K562 (cell line): ENCODE measurements around the gene ARHGAP8. TPM values are rescaled to one million over a fixed set of nuclear protein-coding genes. Genes with fewer than 3 reads are reported as not detected.

Source experiments
- ATAC-seq: fragments of 200-7000 bp; cut with Tn5 transposase; 3 replicates; pipeline ENCODE4 v1.9.1; 2020; ENCODE audit warnings: moderate library complexity
- BruUV-seq: library from RNA; stranded (reverse); fragments of 400-500 nt; replicated peaks from 2 replicates; lab custom pipeline; 2021; lab: Mats Ljungman, UMichigan
- CTCF ChIA-PET: fragments of 300-600 bp; formaldehyde crosslinking; extraction: SDS; loops from one replicate; lab custom pipeline; 2021; ENCODE audit warnings: low intra/inter-chr PET ratio; lab: Yijun Ruan, JAX
- POLR2A ChIA-PET: fragments of 300-600, 350-650 bp; sonication (Branson Sonifier 250); formaldehyde crosslinking; extraction: SDS; loops from one replicate; lab custom pipeline; 2021; ENCODE audit warnings: antibody characterized with exemption, inconsistent platforms; lab: Yijun Ruan, JAX
- DNase-seq, 4 experiments: peaks; one replicate each; pipeline versions ENCODE4 v3.0.0 to v3.0.0-alpha.2; 2011 to 2018; ENCODE audit warnings: low spot score in 3 of 4, mixed read lengths in 3 of 4; ENCODE audit errors: extremely low read depth in 1 of 4
- FAIRE-seq: peaks from 2 replicates; lab custom pipeline; 2011; peaks lifted over from hg19 to GRCh38; lab: Jason Lieb, UNC
- H2AFZ ChIP-seq: 2 replicates; pipeline ENCODE4 v1.6.0; 2011; ENCODE audit warnings: low read depth, low read length, control low read depth, inconsistent platforms
- H3K27ac ChIP-seq: fragments of 200-600 bp; 3 replicates; pipeline ENCODE4 v1.8.0; 2011; ENCODE audit warnings: low read depth, mild to moderate bottlenecking, control low read depth, inconsistent platforms, low read length, moderate library complexity, mixed read lengths; ENCODE audit errors: extremely low read depth
- H3K27me3 ChIP-seq, 2 experiments: fragments of 300-600 bp in 1 of 2; 2 replicates in 1 of 2; 3 replicates in 1 of 2; pipeline versions ENCODE4 v1.6.0 to v1.8.0; 2011; ENCODE audit warnings: inconsistent platforms in 2 of 2, low read length in 2 of 2, mild to moderate bottlenecking in 1 of 2, mixed read lengths in 1 of 2, moderate library complexity in 1 of 2; ENCODE audit not compliant: control insufficient read depth in 2 of 2, insufficient read depth in 2 of 2
- H3K36me3 ChIP-seq: fragments of 300-600 bp; 3 replicates; pipeline ENCODE4 v1.8.0; 2011; ENCODE audit warnings: mild to moderate bottlenecking, low read length, inconsistent platforms; ENCODE audit not compliant: control insufficient read depth, insufficient read depth
- H3K4me1 ChIP-seq, 2 experiments: fragments of 200-600 bp in 1 of 2; replicated peaks in 1 of 2; 2 replicates in 1 of 2; 3 replicates in 1 of 2; pipeline versions ENCODE4 v1.5.1 to v1.8.0; 2011; ENCODE audit warnings: inconsistent platforms in 2 of 2, low read length in 2 of 2, mild to moderate bottlenecking in 1 of 2, mixed read lengths in 1 of 2, moderate library complexity in 1 of 2; ENCODE audit not compliant: control insufficient read depth in 2 of 2, insufficient read depth in 2 of 2
- H3K4me2 ChIP-seq: 2 replicates; pipeline ENCODE4 v1.6.1; 2011; ENCODE audit warnings: low read length, control low read depth, inconsistent platforms, mixed read lengths; ENCODE audit not compliant: insufficient read depth
- H3K4me3 ChIP-seq: fragments of 200-600 bp; sonication (generic), shearing (Covaris generic); 2 replicates; pipeline ENCODE4 v1.5.1; 2016; ENCODE audit warnings: control low read depth, inconsistent platforms
- H3K79me2 ChIP-seq: fragments of 200-600 bp; 3 replicates; pipeline ENCODE4 v1.8.0; 2011; ENCODE audit warnings: low read length, inconsistent platforms; ENCODE audit not compliant: control insufficient read depth, insufficient read depth
- H3K9ac ChIP-seq, 2 experiments: 2 replicates each; pipeline versions ENCODE4 v1.6.0 to v1.6.1; 2011; ENCODE audit warnings: low read depth in 2 of 2, low read length in 2 of 2, control low read depth in 1 of 2, inconsistent platforms in 1 of 2, mild to moderate bottlenecking in 1 of 2, mixed read lengths in 1 of 2; ENCODE audit not compliant: insufficient read depth in 1 of 2
- H3K9me1 ChIP-seq: one replicate; pipeline ENCODE4 v1.6.0; 2011; ENCODE audit warnings: inconsistent platforms, mild to moderate bottlenecking, low read length, moderate library complexity; ENCODE audit not compliant: control insufficient read depth, insufficient read depth
- H3K9me3 ChIP-seq: replicated peaks from 2 replicates; pipeline ENCODE4 v1.5.1; 2011; ENCODE audit warnings: low read depth, low read length, inconsistent platforms; ENCODE audit not compliant: control insufficient read depth, insufficient read depth
- H4K20me1 ChIP-seq: replicated peaks from 2 replicates; pipeline ENCODE4 v1.6.1; 2011; ENCODE audit warnings: low read length, inconsistent platforms, mixed read lengths; ENCODE audit not compliant: control insufficient read depth, insufficient read depth
- ARID3A ChIP-seq: IDR thresholded peaks from 2 replicates; pipeline ENCODE4 v1.6.1; 2012; ENCODE audit warnings: low read depth, low read length, improper control_type of control experiment, borderline replicate concordance
- HDAC6 ChIP-seq: IDR thresholded peaks from 2 replicates; pipeline ENCODE4 v1.6.1; 2012; ENCODE audit warnings: low read depth, mild to moderate bottlenecking, control low read depth, inconsistent platforms, low read length, moderate library complexity
- STAG1 ChIP-seq: sonication (generic); formaldehyde crosslinking; IDR thresholded peaks from 2 replicates; pipeline ENCODE4 v1.5.0; 2020; ENCODE audit warnings: missing genetic modification reagents, borderline replicate concordance
- TCF15 ChIP-seq: fragments of 250-450 bp; sonication (Bioruptor Pico); IDR thresholded peaks from 2 replicates; pipeline ENCODE4 v1.8.0; 2022; ENCODE audit warnings: moderate library complexity, mild to moderate bottlenecking, inconsistent platforms
- ZBTB9 ChIP-seq: fragments of 450-650 bp; formaldehyde crosslinking; IDR thresholded peaks from 2 replicates; pipeline ENCODE4 v1.4.0; 2020; ENCODE audit warnings: mild to moderate bottlenecking, moderate library complexity
- WGBS: fragments of 100-300 bp; shearing (Covaris generic); methylation state at CpG from one replicate; pipeline ENCODE4 v1.1.6; 2016; ENCODE audit warnings: low coverage, mixed read lengths; ENCODE audit not compliant: insufficient coverage; ENCODE audit errors: missing lambda C conversion rate; 5-methylcytosine and 5-hydroxymethylcytosine counted together
- in situ Hi-C: fragments of 300-500 bp; cut with MboI; formaldehyde crosslinking; loops from 4 replicates; pipeline ENCODE4 v1.15.0; 2018; ENCODE audit warnings: inconsistent platforms, mixed read lengths
- intact Hi-C: fragments of 100-400 bp; cut with micrococcal nuclease; formaldehyde crosslinking; loops from 2 replicates; pipeline ENCODE4 v1.14.2; 2022
- polyA plus RNA-seq, 8 experiments: library from polyadenylated mRNA; depleted of rRNA in 4 of 8; stranded (reverse) in 5 of 8; unstranded in 3 of 8; fragments of >200 nt; fragmentation: Nextera tagmentation in 2 of 8; fragmentation: Illumina TruSeq in 1 of 8; extraction: Ambion mirVana in 2 of 8; extraction: Trizol in 1 of 8; gene quantifications; 2 replicates each; pipeline versions ENCODE4 v1.2.1 to v1.2.3, GENCODE V29; 2011 to 2014; ENCODE audit warnings: inconsistent platforms in 1 of 8, missing spikeins in 1 of 8
- total RNA-seq, 7 experiments: library from RNA; depleted of rRNA in 6 of 7; stranded (reverse); fragments of >200 nt in 6 of 7; fragmentation: Illumina TruSeq in 2 of 7; extraction: Trizol in 2 of 7; gene quantifications; 2 replicates each; pipeline versions ENCODE4 v1.2.1 to v1.2.3, GENCODE V29; 2011 to 2021; ENCODE audit warnings: low replicate concordance in 1 of 7

The ARHGAP8 gene
- total and polyA plus RNA-seq, 9 of the 15 experiments (the other 6 are each of a cell fraction or from before 2014, with no cell fraction given) = 0.15 to 2.2 (median 0.62) TPM

- 0 out of 2 replicates have a peak, but pooled peaks cover 9% of the 10 kb centered on the region for H4K20me1 ChIP-seq
- CTCF ChIA-PET = no interaction called here
- intact Hi-C loops (no loop called here), in situ Hi-C loops (no loop called here)
- no peaks in the 10 kb centered on the region; a peak in 3 of 5 replicates for H3K4me1 ChIP-seq
- ATAC-seq = no peak
- no peak for TF ChIP-seq HDAC6
- TF ChIP-seq STAG1 (CRISPR knock-in tag) = no peak
- TF ChIP-seq ARID3A = no peak
- TF ChIP-seq ZBTB9 (CRISPR knock-in tag) = no peak
- no peak for TF ChIP-seq TCF15 (CRISPR knock-in tag)
- TF ChIP-seq, all 486 proteins: peak for 0
- Histone ChIP-seq H3K4me2 (no peak overlapping the region), H3K9me3 (no peaks in the 10 kb centered on the region), H3K4me3 (no peak overlapping the region), H3K79me2 (no peaks in the 10 kb centered on the region), H3K9me1 (no peaks in the 10 kb centered on the region), H3K36me3 (no peaks in the 10 kb centered on the region), H3K27ac (no peak overlapping the region), H3K27me3 (peaks cover 0 to 4% of the 10 kb centered on the region in 2 experiments; a peak in 1 of 5 replicates), H2AFZ (no peak overlapping the region), H3K9ac (no peak overlapping the region)
- DNase-seq (no peak), FAIRE-seq (no peak)
- WGBS = 33% methylated on average over 4 of the region's 16 CpGs
- POLR2A ChIA-PET = interaction anchor here (0.6 kb wide), 1 partner anchor 96 kb away, joined by 3 read pairs; no protein-coding TSS in a partner anchor
- no TSS peak for BruUV-seq
Measured at GRCh38 chr22:44799077-44799945, 46.9 kb downstream of the ARHGAP8 start.
